Spleen (tissue), 11 donors: Measurements from ENCODE around the gene CTAG1B. TPM values are rescaled to one million over a fixed set of nuclear protein-coding genes. Genes with fewer than 3 reads are reported as not detected.

Experiments
- DNase-seq: peaks from one replicate; pipeline ENCODE4 v3.0.0-alpha.2; 2020
- H3K27ac ChIP-seq, 8 donors: fragments of 200-600 bp; sonication (generic) in 7 of 8; 1 replicate in 4 of 8; 2 replicates in 4 of 8; pipeline versions ENCODE4 v1.5.0 to v1.8.0; 2016 to 2021; ENCODE audit warnings: inconsistent platforms in 4 of 8, mild to moderate bottlenecking in 4 of 8, moderate library complexity in 1 of 8
- H3K27me3 ChIP-seq, 7 donors: fragments of 200-600 bp; sonication (generic) in 6 of 7; replicated peaks in 1 of 7; 1 replicate in 4 of 7; 2 replicates in 3 of 7; pipeline versions ENCODE4 v1.5.0 to v1.8.0; 2016 to 2021; ENCODE audit warnings: inconsistent platforms in 3 of 7, mild to moderate bottlenecking in 1 of 7
- H3K36me3 ChIP-seq, 6 donors: fragments of 200-600 bp; sonication (generic) in 5 of 6; 1 replicate in 4 of 6; 2 replicates in 2 of 6; pipeline versions ENCODE4 v1.5.0 to v1.8.0; 2016 to 2021; ENCODE audit warnings: inconsistent platforms in 2 of 6
- H3K4me1 ChIP-seq, 6 donors: fragments of 200-600 bp; sonication (generic) in 5 of 6; 1 replicate in 3 of 6; 2 replicates in 3 of 6; pipeline versions ENCODE4 v1.5.0 to v1.8.0; 2016 to 2021; ENCODE audit warnings: inconsistent platforms in 3 of 6
- H3K4me3 ChIP-seq, 8 donors: fragments of 200-600 bp; sonication (generic) in 7 of 8; 1 replicate in 4 of 8; 2 replicates in 4 of 8; pipeline versions ENCODE4 v1.5.0 to v1.8.0; 2016 to 2021; ENCODE audit warnings: inconsistent platforms in 4 of 8, mild to moderate bottlenecking in 4 of 8, moderate library complexity in 2 of 8
- H3K9me3 ChIP-seq, 8 donors: fragments of 200-600 bp; sonication (generic) in 7 of 8; 1 replicate in 4 of 8; 2 replicates in 4 of 8; pipeline versions ENCODE4 v1.5.0 to v1.8.0; 2016 to 2021; ENCODE audit warnings: inconsistent platforms in 4 of 8
- POLR2A ChIP-seq, 3 donors: fragments of 450-650 bp; IDR thresholded peaks; one replicate each; pipeline ENCODE4 v1.5.1; 2017; ENCODE audit warnings: antibody characterized with exemption in 3 of 3, mild to moderate bottlenecking in 1 of 3
- POLR2AphosphoS5 ChIP-seq, 3 donors: sonication (generic); formaldehyde crosslinking; IDR thresholded peaks; one replicate each; pipeline ENCODE4 v1.5.1; 2017; ENCODE audit warnings: antibody characterized with exemption in 3 of 3
- WGBS, 5 donors: extraction: QIAGEN DNeasy Blood & Tissue Kit in 3 of 5; methylation state at CpG; one replicate each; pipeline versions ENCODE4 v1.1.5 to v1.1.7; 2013 to 2018; 5-methylcytosine and 5-hydroxymethylcytosine counted together
- intact Hi-C: fragments of 100-400 bp; cut with DNase I; formaldehyde crosslinking; loops from one replicate; pipeline ENCODE4 v1.15.0; 2023; ENCODE audit warnings: low total_unique reads
- polyA plus RNA-seq, 3 donors: library from polyadenylated mRNA; stranded (reverse); fragments of 200-250 nt; gene quantifications; one replicate each; pipeline ENCODE4 v1.2.1, GENCODE V29; 2013
- total RNA-seq, 7 donors: library from RNA; depleted of rRNA in 3 of 7; stranded (reverse); fragments of >200 nt in 3 of 7; fragmentation: NEBNext Ultra II Directional in 4 of 7; extraction: Animal tissue kit (Norgen Biotek cat#: 25700) in 4 of 7; gene quantifications; one replicate each; pipeline versions ENCODE4 v1.1.0 to v1.2.1, GENCODE V29; 2016 to 2021
- TF ChIP-seq, protein P1 (sequence below), 11 experiments: fragments of 200-600 bp in 7 of 11; fragments of 450-650 bp in 4 of 11; sonication (generic) in 4 of 11; IDR thresholded peaks in 8 of 11; conservative IDR thresholded peaks in 3 of 11; 1 replicate in 7 of 11; 2 replicates in 4 of 11; pipeline versions ENCODE4 v1.4.0 to v1.8.0; 2016 to 2021; ENCODE audit warnings: antibody characterized with exemption in 11 of 11, inconsistent platforms in 4 of 11, mild to moderate bottlenecking in 1 of 11
- donor health status: healthy with polysubstance abuse.
- donor health status: DM: no; HTN: no; CAD: no; lungs with moderate emphysema.
- donor health status: DM: no; HTN: no; CAD: no.
- donor health status: Bipolar disorder and iron deficiency.
- donor health status: healthy.
- donor health status: DM: no; HTN: no; CAD: no.
- donor health status: DM: yes; HTN: yes; CAD: no.

Gene CTAG1B
- total and polyA plus RNA-seq, 10 donors, result not detected

DNA sequence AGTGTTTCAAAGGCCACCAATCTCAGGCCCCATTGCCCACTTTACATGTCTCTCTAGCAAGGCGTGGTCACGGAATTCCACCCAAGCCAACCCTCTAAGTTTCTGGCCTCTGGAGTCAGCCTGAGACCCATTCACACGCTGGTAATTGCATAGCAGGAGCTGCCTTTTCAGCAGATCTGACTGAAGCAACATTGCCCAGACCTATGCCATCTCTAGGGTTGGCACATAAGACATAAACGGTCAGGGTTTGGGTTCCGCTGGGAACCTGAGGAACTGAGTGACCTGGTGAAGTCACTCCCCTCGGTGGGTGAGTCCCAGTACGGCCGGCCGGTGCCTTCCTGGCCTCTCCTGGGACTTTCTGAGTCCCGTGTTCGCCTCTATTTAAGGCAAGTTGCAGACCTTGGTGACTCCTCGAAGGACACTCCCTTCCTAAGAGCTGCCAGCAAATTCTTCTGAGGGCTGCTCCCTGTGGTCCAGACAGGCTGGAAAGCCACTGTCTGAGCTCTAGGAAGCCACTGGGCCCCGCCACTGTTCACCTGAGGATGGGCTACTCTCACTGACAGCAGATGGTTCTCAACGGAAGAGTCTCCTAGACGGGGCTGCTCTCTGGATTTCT lies 18.2 kb downstream of the CTAG1B start:
- no peaks in the 10 kb centered on the region for H3K36me3 ChIP-seq
- H3K4me1 ChIP-seq, result no peaks in the 10 kb centered on the region
- intact Hi-C loops, result no loop called here
- DNase-seq, result no peak
- no peak overlapping the region for H3K27ac ChIP-seq
- 64 to 88% (median 81%) methylated on average over 3 to 15 of the region's 15 CpGs for WGBS, 5 donors
- TF ChIP-seq POLR2A (IDR thresholded peaks at IDR 0.05) (no peak), POLR2AphosphoS5 (IDR thresholded peaks at IDR 0.05) (no peak)
- TF ChIP-seq, protein P1, sequence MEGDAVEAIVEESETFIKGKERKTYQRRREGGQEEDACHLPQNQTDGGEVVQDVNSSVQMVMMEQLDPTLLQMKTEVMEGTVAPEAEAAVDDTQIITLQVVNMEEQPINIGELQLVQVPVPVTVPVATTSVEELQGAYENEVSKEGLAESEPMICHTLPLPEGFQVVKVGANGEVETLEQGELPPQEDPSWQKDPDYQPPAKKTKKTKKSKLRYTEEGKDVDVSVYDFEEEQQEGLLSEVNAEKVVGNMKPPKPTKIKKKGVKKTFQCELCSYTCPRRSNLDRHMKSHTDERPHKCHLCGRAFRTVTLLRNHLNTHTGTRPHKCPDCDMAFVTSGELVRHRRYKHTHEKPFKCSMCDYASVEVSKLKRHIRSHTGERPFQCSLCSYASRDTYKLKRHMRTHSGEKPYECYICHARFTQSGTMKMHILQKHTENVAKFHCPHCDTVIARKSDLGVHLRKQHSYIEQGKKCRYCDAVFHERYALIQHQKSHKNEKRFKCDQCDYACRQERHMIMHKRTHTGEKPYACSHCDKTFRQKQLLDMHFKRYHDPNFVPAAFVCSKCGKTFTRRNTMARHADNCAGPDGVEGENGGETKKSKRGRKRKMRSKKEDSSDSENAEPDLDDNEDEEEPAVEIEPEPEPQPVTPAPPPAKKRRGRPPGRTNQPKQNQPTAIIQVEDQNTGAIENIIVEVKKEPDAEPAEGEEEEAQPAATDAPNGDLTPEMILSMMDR (IDR thresholded peaks at IDR 0.05 in 8 of 11, conservative IDR thresholded peaks at IDR 0.05 in 3 of 11), result no peak
- H3K9me3 ChIP-seq, result no peaks in the 10 kb centered on the region
- H3K27me3 ChIP-seq, result peaks cover 0 to 6% (median 0%) of the 10 kb centered on the region in 7 donors
- no peak overlapping the region for H3K4me3 ChIP-seq

- intact Hi-C loops, result no loop called here
- WGBS, 5 donors, result 90 to 93% (median 92%) methylated on average over 14 of the region's 14 CpGs
- DNase-seq, result no peak
Observed at GRCh38 chrX:154599531-154599930, 19.6 kb downstream of the CTAG1B start.

GRCh38 chrX:154598656-154599055 lies 20.4 kb downstream of the CTAG1B start:
- intact Hi-C loops, result no loop called here
- 83 to 98% (median 93%) methylated on average over 7 to 8 of the region's 8 CpGs for WGBS, 5 donors
- Histone ChIP-seq H3K4me1 (no peaks in the 10 kb centered on the region), H3K27ac (no peak overlapping the region), H3K27me3 (peaks cover 0 to 6% (median 0%) of the 10 kb centered on the region in 7 donors), H3K36me3 (no peaks in the 10 kb centered on the region), H3K4me3 (no peak overlapping the region), H3K9me3 (no peaks in the 10 kb centered on the region)
- no peak for TF ChIP-seq POLR2AphosphoS5 (IDR thresholded peaks at IDR 0.05)
- TF ChIP-seq, protein P1 (IDR thresholded peaks at IDR 0.05 in 8 of 11, conservative IDR thresholded peaks at IDR 0.05 in 3 of 11), result no peak
- no peak for TF ChIP-seq POLR2A (IDR thresholded peaks at IDR 0.05)
- DNase-seq, result no peak

More at GRCh38 chrX:154599531-154599930, 19.6 kb downstream of the CTAG1B start:
- Histone ChIP-seq H3K4me1 (no peaks in the 10 kb centered on the region), H3K9me3 (no peaks in the 10 kb centered on the region), H3K27me3 (peaks cover 0 to 6% (median 0%) of the 10 kb centered on the region in 7 donors), H3K4me3 (no peak overlapping the region), H3K36me3 (no peaks in the 10 kb centered on the region), H3K27ac (no peak overlapping the region)
- TF ChIP-seq, protein P1 (IDR thresholded peaks at IDR 0.05 in 8 of 11, conservative IDR thresholded peaks at IDR 0.05 in 3 of 11), result no peak
- TF ChIP-seq POLR2AphosphoS5 (IDR thresholded peaks at IDR 0.05) (no peak), POLR2A (IDR thresholded peaks at IDR 0.05) (no peak)

- H3K4me3 ChIP-seq, result no peak overlapping the region
- 84 to 95% (median 91%) methylated on average over 10 to 12 of the region's 12 CpGs for WGBS, 5 donors
- no peak for DNase-seq
- intact Hi-C loops, result no loop called here
- TF ChIP-seq, protein P1 (IDR thresholded peaks at IDR 0.05 in 8 of 11, conservative IDR thresholded peaks at IDR 0.05 in 3 of 11), result no peak
- TF ChIP-seq POLR2A (IDR thresholded peaks at IDR 0.05) (no peak), POLR2AphosphoS5 (IDR thresholded peaks at IDR 0.05) (no peak)
- H3K27ac ChIP-seq, result no peak overlapping the region
- peaks cover 0 to 6% (median 0%) of the 10 kb centered on the region in 7 donors for H3K27me3 ChIP-seq
- H3K4me1 ChIP-seq, result no peaks in the 10 kb centered on the region
- H3K36me3 ChIP-seq, result no peaks in the 10 kb centered on the region
- no peaks in the 10 kb centered on the region for H3K9me3 ChIP-seq
Observed at GRCh38 chrX:154597221-154597620, 21.9 kb downstream of the CTAG1B start.
